ENCODE data around the gene STIL.
"Not testable (repeated sequence)": the region's sequence is repeated elsewhere in the genome, so short reads cannot be mapped to it uniquely, and the experiment has no call there.

The STIL gene

DNA sequence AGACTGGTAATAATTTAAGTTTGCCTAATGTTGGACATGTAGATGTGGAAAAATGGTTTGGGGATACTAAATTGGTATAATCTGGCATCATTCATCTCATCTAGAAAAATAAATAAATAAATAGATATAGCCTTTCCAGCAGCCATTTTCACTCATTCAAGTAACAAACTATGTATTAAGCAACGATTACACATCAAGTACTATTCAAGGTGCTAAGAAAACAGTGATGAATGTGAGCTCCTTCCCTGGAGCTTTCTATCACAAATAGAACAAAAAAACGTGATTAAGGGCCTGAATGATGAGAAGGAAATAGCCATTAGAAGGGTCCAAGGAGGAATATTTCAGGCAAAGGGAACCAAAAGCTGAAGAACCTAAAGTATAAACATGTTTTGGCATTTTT, 37.1 kb downstream of the STIL start:
- Histone ChIP-seq H3K27me3 (ENCODE audit: control insufficient read depth in 1 of 2, insufficient read depth in 1 of 2, low read length in 2 of 2) (no peaks in the 10 kb centered on the region), H3K18ac (ENCODE audit: low read depth in 1 of 2, low read length in 2 of 2) (no peak overlapping the region), H3K4me1 (ENCODE audit: control insufficient read depth, insufficient read depth, low read depth, low read length) (peaks cover 2% of the 10 kb centered on the region), H3K14ac (ENCODE audit: low read length in 2 of 2) (no peak overlapping the region), H3K4ac (ENCODE audit: low read depth in 1 of 2, low read length in 2 of 2) (no peak overlapping the region), H2AFZ (ENCODE audit: low read depth, low read length) (no peak overlapping the region), H2BK5ac (ENCODE audit: low read depth, low read length, poor library complexity, severe bottlenecking) (no peak overlapping the region), H2BK120ac (ENCODE audit: low read depth, low read length) (no peak overlapping the region), H3K4me3 (ENCODE audit: insufficient read depth in 1 of 2, low read depth in 1 of 2, low read length in 2 of 2) (no peak overlapping the region), H2BK15ac (ENCODE audit: low read depth, poor library complexity, severe bottlenecking) (no peak overlapping the region), H3K79me1 (replicated peaks; ENCODE audit: low read length, poor library complexity, severe bottlenecking) (peaks cover 16% of the 10 kb centered on the region), H2BK12ac (ENCODE audit: low read length in 2 of 2) (no peak overlapping the region), H3K23ac (ENCODE audit: low read length in 2 of 2) (no peak overlapping the region), H3K36me3 (ENCODE audit: control insufficient read depth in 1 of 2, insufficient read depth in 2 of 2, low read depth in 1 of 2, low read length in 2 of 2) (peaks cover 3 to 16% of the 10 kb centered on the region in 2 experiments), H3K4me2 (ENCODE audit: low read length, poor library complexity, severe bottlenecking) (no peak overlapping the region), H3K9ac (ENCODE audit: low read length) (no peak overlapping the region), H3K27ac (ENCODE audit: low read length, poor library complexity, severe bottlenecking) (no peak overlapping the region), H4K8ac (ENCODE audit: low read length) (no peak overlapping the region), H3K9me3 (ENCODE audit: control insufficient read depth, low read length) (no peaks in the 10 kb centered on the region), H4K91ac (ENCODE audit: low read length) (no peak overlapping the region), H2AK5ac (ENCODE audit: low read length, severe bottlenecking) (no peak overlapping the region)
- no peak for DNase-seq
- 94% methylated on average over 2 of the region's 2 CpGs for WGBS

GRCh38 chr1:47275811-47276210, 38.1 kb downstream of the STIL start:
- not testable (repeated sequence) for H3K27ac ChIP-seq (ENCODE audit: low read length, poor library complexity, severe bottlenecking); H3K27me3 ChIP-seq (ENCODE audit: control insufficient read depth in 1 of 2, insufficient read depth in 1 of 2, low read length in 2 of 2); H3K4me3 ChIP-seq (ENCODE audit: insufficient read depth in 1 of 2, low read depth in 1 of 2, low read length in 2 of 2); H2AK5ac ChIP-seq (ENCODE audit: low read length, severe bottlenecking); H2BK12ac ChIP-seq (ENCODE audit: low read length in 2 of 2); H3K4me2 ChIP-seq (ENCODE audit: low read length, poor library complexity, severe bottlenecking); H3K9ac ChIP-seq (ENCODE audit: low read length); H2BK5ac ChIP-seq (ENCODE audit: low read depth, low read length, poor library complexity, severe bottlenecking); H3K4me1 ChIP-seq (ENCODE audit: control insufficient read depth, insufficient read depth, low read depth, low read length); H2BK120ac ChIP-seq (ENCODE audit: low read depth, low read length); H4K8ac ChIP-seq (ENCODE audit: low read length); H4K91ac ChIP-seq (ENCODE audit: low read length); H3K9me3 ChIP-seq (ENCODE audit: control insufficient read depth, low read length); H3K18ac ChIP-seq (ENCODE audit: low read depth in 1 of 2, low read length in 2 of 2); H3K4ac ChIP-seq (ENCODE audit: low read depth in 1 of 2, low read length in 2 of 2); H3K14ac ChIP-seq (ENCODE audit: low read length in 2 of 2); H3K23ac ChIP-seq (ENCODE audit: low read length in 2 of 2); H2BK15ac ChIP-seq (ENCODE audit: low read depth, poor library complexity, severe bottlenecking); H2AFZ ChIP-seq (ENCODE audit: low read depth, low read length)
- H3K36me3 ChIP-seq (ENCODE audit: control insufficient read depth in 1 of 2, insufficient read depth in 2 of 2, low read depth in 1 of 2, low read length in 2 of 2): peaks cover 3 to 14% of the 10 kb centered on the region in 2 experiments
- peak; percentile 45 for DNase-seq
- WGBS: 76% methylated on average over 5 of the region's 7 CpGs
- peaks cover 16% of the 10 kb centered on the region for H3K79me1 ChIP-seq (replicated peaks; ENCODE audit: low read length, poor library complexity, severe bottlenecking)

- H3K14ac ChIP-seq (ENCODE audit: low read length in 2 of 2); H3K4ac ChIP-seq (ENCODE audit: low read depth in 1 of 2, low read length in 2 of 2); H2BK5ac ChIP-seq (ENCODE audit: low read depth, low read length, poor library complexity, severe bottlenecking); H2BK15ac ChIP-seq (ENCODE audit: low read depth, poor library complexity, severe bottlenecking); H3K9ac ChIP-seq (ENCODE audit: low read length); H2AFZ ChIP-seq (ENCODE audit: low read depth, low read length); H4K91ac ChIP-seq (ENCODE audit: low read length); H2BK120ac ChIP-seq (ENCODE audit: low read depth, low read length); H3K9me3 ChIP-seq (ENCODE audit: control insufficient read depth, low read length); H3K4me1 ChIP-seq (ENCODE audit: control insufficient read depth, insufficient read depth, low read depth, low read length); H3K27ac ChIP-seq (ENCODE audit: low read length, poor library complexity, severe bottlenecking); DNase-seq; H2AK5ac ChIP-seq (ENCODE audit: low read length, severe bottlenecking); H3K18ac ChIP-seq (ENCODE audit: low read depth in 1 of 2, low read length in 2 of 2); H3K4me2 ChIP-seq (ENCODE audit: low read length, poor library complexity, severe bottlenecking); H3K79me1 ChIP-seq (replicated peaks; ENCODE audit: low read length, poor library complexity, severe bottlenecking); H3K4me3 ChIP-seq (ENCODE audit: insufficient read depth in 1 of 2, low read depth in 1 of 2, low read length in 2 of 2); H3K36me3 ChIP-seq (ENCODE audit: control insufficient read depth in 1 of 2, insufficient read depth in 2 of 2, low read depth in 1 of 2, low read length in 2 of 2); H4K8ac ChIP-seq (ENCODE audit: low read length); H2BK12ac ChIP-seq (ENCODE audit: low read length in 2 of 2); H3K23ac ChIP-seq (ENCODE audit: low read length in 2 of 2); H3K27me3 ChIP-seq (ENCODE audit: control insufficient read depth in 1 of 2, insufficient read depth in 1 of 2, low read length in 2 of 2): not testable (repeated sequence)
- WGBS: 97% methylated on average over 7 of the region's 8 CpGs
Measured at GRCh38 chr1:47265529-47265928, 48.4 kb downstream of the STIL start.

GRCh38 chr1:47262787-47263413, 51.0 kb downstream of the STIL start:
- no peaks in the 10 kb centered on the region for H3K9me3 ChIP-seq (ENCODE audit: control insufficient read depth, low read length)
- H3K4me1 ChIP-seq (ENCODE audit: control insufficient read depth, insufficient read depth, low read depth, low read length): no peaks in the 10 kb centered on the region
- no peak overlapping the region for H2BK15ac ChIP-seq (ENCODE audit: low read depth, poor library complexity, severe bottlenecking)
- no peak overlapping the region for H3K14ac ChIP-seq (ENCODE audit: low read length in 2 of 2)
- H3K4me2 ChIP-seq (ENCODE audit: low read length, poor library complexity, severe bottlenecking): no peak overlapping the region
- peaks cover 3 to 9% of the 10 kb centered on the region in 2 experiments for H3K36me3 ChIP-seq (ENCODE audit: control insufficient read depth in 1 of 2, insufficient read depth in 2 of 2, low read depth in 1 of 2, low read length in 2 of 2)
- H2AK5ac ChIP-seq (ENCODE audit: low read length, severe bottlenecking): no peak overlapping the region
- no peak overlapping the region for H3K4me3 ChIP-seq (ENCODE audit: insufficient read depth in 1 of 2, low read depth in 1 of 2, low read length in 2 of 2)
- 100% methylated on average over 1 of the region's 1 CpG for WGBS
- no peak overlapping the region for H2BK12ac ChIP-seq (ENCODE audit: low read length in 2 of 2)
- H3K79me1 ChIP-seq (replicated peaks; ENCODE audit: low read length, poor library complexity, severe bottlenecking): peaks cover 10% of the 10 kb centered on the region
- DNase-seq: peak; percentile 51
- no peaks in the 10 kb centered on the region for H3K27me3 ChIP-seq (ENCODE audit: control insufficient read depth in 1 of 2, insufficient read depth in 1 of 2, low read length in 2 of 2)
- H3K27ac ChIP-seq (ENCODE audit: low read length, poor library complexity, severe bottlenecking): no peak overlapping the region
- H3K23ac ChIP-seq (ENCODE audit: low read length in 2 of 2): no peak overlapping the region
- no peak overlapping the region for H3K18ac ChIP-seq (ENCODE audit: low read depth in 1 of 2, low read length in 2 of 2)
- H3K4ac ChIP-seq (ENCODE audit: low read depth in 1 of 2, low read length in 2 of 2): no peak overlapping the region
- H4K91ac ChIP-seq (ENCODE audit: low read length): no peak overlapping the region
- no peak overlapping the region for H4K8ac ChIP-seq (ENCODE audit: low read length)
- H2BK120ac ChIP-seq (ENCODE audit: low read depth, low read length): no peak overlapping the region
- H3K9ac ChIP-seq (ENCODE audit: low read length): no peak overlapping the region
- no peak overlapping the region for H2AFZ ChIP-seq (ENCODE audit: low read depth, low read length)
- no peak overlapping the region for H2BK5ac ChIP-seq (ENCODE audit: low read depth, low read length, poor library complexity, severe bottlenecking)
